Activated CD4-positive, alpha-beta T cell treated with anti-CD3 and anti-CD28 coated beads, Interleukin-2, amount 50 U/mL, for 16 hours (primary cell): ENCODE results near the gene FGF6.
"Not testable (repeated sequence)": the region's sequence is repeated elsewhere in the genome, so short reads cannot be mapped to it uniquely, and the experiment has no call there.

Experiments
- DNase-seq: peaks from one replicate; pipeline ENCODE4 v3.0.0-alpha.2; 2020

The FGF6 gene

DNA sequence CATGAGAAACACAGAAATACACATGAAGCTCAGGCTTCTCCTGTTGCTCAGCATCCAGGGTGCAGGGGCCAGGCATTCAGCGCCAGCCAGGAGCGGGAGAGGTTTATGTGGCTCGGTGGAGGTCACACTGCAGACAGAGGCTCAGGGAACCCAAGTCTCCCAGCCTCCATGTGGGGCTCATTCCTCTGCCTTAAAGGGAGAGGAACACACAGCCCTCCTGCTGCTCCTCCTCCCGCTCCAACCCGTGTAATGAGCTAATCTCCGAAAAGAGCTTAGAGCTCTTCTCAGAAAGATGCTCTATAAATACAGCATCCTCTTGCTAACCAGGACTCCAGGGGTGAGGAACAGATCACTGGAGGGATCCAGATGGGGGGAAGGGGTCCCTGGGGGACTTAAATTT, 28.2 kb downstream of the FGF6 start:
- no peak for DNase-seq

DNA sequence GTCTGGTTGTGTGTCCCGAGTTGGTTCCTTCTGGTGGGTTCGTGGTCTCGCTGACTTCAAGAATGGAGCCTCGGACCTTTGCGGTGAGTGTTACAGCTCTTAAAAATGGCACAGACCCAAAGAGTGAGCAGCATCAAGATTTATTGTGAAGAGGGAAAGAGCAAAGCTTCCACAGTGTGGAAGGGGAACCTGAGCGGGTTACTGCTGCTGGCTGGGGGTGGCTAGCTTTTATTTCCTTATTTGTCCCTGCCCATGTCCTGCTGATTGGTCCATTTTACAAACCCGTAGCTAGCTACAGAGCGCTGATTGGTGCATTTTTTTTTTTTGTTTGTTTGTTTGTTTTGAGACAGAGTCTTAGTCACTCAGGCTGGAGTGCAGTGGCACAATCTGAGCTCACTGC, 29.3 kb downstream of the FGF6 start:
- no peak for DNase-seq

DNA sequence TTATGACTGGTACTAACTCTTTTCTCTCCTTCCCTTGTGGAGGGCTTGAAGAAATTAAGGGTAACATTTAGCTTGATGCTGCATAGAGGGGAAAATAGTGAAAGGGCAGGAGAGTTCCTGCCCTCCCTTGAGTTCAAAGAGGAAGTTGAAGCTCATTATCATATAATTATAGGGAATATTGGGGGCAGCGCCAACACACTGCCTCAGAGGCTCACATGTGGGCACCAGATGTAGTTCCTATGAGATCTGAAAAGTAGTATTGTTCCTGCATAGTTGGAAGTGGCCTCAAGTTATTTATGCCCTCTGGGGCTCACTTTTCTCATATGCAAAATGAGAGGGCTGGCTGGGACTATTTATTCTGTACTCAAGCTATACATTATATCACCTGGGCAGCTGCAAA, 33.1 kb downstream of the FGF6 start:
- DNase-seq: no peak

DNA sequence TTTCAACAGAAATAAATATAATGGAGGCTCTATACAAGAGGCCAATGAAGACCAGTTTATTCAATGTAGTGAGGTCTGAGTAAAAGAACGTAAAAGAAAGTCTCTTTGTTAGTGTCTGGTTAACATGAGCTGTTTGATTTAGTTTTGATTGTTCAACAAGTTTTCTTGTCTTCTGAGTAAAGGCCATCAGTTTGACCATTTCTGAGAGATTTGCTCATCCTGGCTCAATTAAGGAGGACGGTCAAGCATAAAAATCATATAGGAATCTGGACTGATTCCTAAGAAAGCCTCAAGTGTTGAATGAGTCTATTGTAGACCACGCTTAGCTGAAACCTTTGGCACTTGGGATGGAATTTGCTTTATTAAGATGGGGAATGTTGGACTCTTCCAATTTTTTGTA, 33.6 kb downstream of the FGF6 start:
- DNase-seq: no peak

DNA sequence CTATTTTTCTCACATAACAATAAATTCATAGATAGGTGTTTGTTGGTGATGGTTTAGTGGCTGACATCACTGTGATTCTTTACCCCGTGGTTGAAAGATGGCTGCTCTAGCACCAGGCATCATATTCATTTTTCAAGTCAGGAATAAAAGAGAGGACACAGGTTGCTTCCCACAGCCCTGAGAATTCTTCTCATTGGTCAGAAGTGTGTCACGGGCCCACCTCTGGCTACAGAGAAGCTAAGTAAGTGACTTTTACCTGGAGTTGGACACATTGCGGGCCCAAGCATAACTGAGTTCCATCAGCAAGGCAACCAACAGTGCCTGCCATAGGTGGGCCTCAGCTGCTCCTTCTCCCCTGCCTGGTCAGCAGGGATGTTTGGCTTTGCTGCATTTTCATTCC, 38.5 kb downstream of the FGF6 start:
- DNase-seq: no peak

DNA sequence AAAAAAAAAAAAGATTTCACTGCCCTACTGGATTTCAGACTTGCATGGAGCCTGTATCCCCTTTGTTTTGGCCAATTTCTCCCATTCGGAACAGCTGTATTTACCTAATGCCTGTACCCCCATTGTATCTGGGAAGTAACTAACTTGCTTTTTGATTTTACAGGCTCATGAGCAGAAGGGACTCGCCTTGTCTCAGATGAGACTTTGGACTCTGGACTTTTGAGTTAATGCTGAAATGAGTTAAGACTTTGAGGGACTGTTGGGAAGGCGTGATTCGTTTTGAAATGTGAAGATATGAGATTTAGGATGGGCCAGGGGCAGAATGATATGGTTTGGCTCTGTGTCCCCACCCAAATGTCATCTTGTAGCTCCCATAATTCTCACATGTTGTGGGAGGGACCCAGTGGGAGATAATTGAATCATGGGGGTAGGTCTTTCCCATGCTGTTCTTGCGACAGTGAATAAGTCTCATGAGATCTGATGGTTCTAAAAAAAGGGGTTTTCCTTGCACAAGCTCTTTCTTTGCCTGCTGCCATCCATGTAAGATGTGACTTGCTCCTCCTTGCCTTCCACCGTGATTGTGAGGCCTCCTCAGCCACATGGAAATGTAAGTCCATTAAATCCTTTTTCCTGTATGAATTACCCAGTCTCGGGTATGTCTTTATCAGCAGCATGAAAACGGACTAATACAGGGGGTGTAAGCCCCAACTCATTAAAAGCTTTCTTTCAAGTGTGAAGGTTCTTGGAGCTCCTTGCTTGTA, 40.6 kb downstream of the FGF6 start:
- not testable (repeated sequence) for DNase-seq

DNA sequence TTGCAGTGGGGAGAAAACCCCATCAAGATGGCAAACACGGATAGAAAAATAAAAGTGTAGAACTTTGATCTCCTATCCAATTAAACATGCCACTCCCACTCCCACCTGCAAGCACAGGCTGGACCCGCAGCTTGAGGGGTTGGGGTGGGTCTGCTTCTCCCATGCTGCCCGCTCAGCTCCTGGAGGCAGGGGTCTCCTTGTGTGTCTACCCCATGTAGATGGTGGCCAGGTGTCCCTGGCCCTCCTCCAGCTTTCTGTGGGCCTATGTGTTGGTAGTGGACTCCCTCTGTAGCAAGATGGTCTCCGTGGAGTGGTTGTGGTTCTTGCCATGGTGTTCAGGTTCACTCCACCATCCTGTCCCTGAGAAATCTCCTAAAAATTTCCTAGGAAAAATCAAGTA, 42.6 kb downstream of the FGF6 start:
- no peak for DNase-seq

DNA sequence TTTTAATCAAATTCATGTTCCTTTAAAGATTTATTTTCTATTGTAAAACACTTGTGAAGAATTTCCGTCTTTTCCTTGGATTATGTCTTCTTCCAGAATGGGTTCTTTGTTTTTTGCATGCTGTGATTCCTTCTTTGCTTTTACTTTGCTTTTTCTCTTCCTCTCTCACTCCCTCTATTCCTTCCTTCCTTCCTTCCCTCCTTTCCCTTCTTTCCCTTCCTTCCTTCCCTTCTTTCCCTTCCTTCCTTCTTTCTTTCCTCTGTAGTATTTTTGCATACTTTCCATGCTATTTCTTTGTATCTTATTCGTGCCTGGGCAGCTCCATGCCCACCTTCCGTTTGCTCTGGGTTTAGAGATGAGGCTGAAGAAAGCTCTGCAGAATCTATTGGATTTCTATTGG, 44.5 kb downstream of the FGF6 start:
- no peak for DNase-seq

DNA sequence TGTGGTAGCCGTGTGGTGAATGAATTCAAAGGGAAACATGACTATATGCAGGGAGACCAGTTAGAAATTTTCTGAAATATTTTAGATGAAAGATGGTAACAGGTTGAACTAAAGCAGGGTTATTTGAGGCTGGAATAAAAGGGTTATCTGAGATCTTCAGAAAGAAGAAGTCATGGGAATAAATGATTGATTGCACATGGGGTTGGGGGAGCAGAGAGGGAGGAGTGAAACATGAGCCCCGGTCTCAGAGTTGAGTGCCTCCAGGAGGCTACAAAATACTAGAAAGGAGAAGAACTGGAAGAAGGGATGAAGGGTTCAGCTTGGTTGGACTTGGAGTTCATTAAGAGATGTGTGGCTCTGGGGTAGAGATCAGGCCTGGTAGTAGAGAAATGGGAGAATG, 49.8 kb downstream of the FGF6 start:
- no peak for DNase-seq

DNA sequence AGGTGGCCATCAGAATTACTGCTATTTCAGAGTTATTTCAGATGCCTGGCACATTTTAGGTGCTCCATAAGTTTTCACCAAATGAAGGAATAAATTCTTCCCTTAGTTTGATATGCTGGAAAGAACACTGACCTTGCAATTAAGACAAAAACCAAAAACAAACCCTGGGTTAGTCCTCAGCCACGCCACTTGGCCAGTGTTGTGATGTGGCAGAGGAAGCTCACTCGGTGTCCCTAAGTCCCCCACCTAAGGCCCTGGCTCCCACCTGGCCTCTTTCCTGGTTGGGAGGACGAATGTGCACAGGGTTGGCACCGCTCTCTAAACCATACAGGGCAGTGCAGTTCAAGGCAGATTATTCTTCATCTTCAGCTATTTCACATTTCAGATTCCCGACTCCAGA, 52.4 kb downstream of the FGF6 start:
- no peak for DNase-seq

DNA sequence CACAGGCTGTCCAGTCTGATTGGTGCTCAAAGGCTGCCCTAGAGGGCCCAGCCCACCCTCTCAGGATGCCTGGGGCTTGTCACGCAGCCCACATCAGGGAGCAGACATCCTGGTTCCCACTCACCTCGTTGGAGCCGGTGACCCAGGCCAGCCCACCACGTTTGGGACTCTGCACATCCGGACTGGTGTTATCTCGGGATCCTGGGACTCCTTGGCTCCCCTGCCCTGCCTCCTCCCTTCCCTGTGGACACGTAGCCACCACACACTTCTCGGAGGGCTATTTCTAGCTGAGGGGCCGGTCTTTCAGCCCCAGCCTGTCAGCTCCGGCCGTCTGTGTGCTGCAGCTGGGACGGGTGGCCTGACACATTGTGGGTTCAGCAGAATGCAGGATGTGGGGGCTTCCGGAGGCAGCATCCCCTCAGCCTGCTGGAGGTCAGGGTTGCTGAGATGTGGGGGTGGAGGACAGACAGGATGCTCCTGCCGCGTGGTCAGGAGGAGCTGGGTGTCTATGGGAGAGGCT, 53.3 kb downstream of the FGF6 start:
- no peak for DNase-seq

DNA sequence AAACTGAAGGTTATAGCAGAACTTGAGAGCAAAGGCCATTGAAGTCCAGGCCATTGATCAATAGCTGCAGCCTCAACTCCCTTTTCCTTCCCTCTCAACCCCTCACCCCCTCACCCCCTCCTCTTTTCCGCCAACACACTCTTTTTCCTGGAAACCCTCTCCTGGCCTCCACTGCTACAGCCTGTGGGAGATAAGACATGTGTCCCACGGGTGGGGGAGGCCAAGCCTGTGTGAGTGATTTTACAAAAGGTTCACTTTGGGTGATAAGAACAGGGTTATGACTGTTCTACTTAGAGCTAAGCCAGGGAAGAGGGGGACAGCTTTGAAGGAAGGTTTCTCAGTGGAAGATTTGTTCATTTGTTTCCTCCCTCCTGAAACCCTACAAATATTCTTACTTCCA, 57.0 kb downstream of the FGF6 start:
- no peak for DNase-seq

DNA sequence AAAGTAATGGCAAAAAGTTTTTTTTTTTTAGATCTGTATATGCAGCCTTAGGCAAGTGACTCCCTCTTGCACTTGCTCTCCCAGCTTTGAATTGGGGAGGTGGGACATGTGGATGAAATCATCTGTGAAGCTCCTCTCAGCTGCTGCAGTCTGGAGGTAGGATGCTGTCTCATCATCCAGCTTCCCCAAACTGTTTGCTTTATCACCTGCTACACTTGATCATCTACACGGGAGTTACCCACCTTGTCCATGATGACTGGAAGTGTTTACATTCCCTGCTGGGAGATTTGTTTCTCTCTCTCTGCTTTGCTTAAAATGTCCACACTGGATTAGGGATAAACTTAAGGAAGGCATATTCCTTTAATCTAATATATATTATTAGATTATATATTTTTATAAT, 57.6 kb downstream of the FGF6 start:
- no peak for DNase-seq

DNA sequence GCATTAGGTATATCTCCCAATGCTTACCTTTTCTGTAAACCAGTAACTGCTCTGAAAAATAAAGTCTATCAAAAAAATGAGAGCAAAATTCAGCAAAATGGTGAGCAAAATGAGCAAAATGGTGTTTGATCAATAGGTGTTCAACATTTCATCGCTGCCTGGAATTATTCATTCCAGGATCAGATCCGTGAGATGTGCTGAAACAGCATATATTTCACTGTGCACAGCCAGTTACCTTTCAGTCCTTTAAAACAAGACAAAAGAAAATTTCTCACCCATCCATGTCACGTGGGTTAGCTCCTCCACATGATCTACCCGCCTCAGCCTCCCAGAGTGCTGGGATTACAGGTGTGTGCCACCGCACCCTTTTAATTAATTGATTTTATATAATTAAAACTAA, 58.0 kb downstream of the FGF6 start:
- no peak for DNase-seq

DNA sequence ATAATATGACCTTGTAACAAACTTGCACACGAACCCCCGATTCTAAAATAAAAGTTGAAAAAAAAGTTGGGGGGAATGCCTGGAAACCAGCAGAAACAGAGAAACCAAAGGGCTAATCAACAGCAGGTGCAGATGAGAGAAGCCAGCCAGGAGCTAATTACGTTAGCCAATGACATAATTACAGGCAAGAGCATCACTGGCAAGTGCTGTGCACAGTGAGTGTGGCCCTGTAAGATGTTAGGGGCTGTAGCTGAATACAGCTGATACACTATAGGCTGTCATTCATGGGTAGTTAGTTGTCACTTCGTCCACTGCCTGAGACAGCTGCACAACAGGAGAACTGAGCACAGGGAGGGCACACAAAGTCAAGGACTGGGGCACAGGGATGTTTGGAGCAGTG, 58.8 kb downstream of the FGF6 start:
- no peak for DNase-seq
